HCT116 (cell line): ENCODE measurements around the gene ABHD11. TPM values are rescaled to one million over a fixed set of nuclear protein-coding genes. Genes with fewer than 3 reads are reported as not detected.

Experiments used
- ATAC-seq: fragments of 200-7000 bp; cut with Tn5 transposase; 2 replicates; pipeline ENCODE4 v1.9.1; 2020; ENCODE audit warnings: mild to moderate bottlenecking, moderate library complexity
- BruUV-seq: library from RNA; stranded (reverse); fragments of 400-500 nt; replicated peaks from 2 replicates; lab custom pipeline; 2021; lab: Mats Ljungman, UMichigan
- CTCF ChIA-PET: fragments of 300-600 bp; sonication (Branson Sonifier 250); formaldehyde crosslinking; loops from one replicate; lab custom pipeline; 2021; ENCODE audit warnings: antibody characterized with exemption; lab: Charles Lee
- POLR2A ChIA-PET: fragments of 300-600, 350-600 bp; sonication (Branson Sonifier 250); formaldehyde crosslinking; loops from one replicate; lab custom pipeline; 2021; ENCODE audit warnings: antibody characterized with exemption; lab: Charles Lee
- RAD21 ChIA-PET, 2 experiments: fragments of 300-600 bp; sonication (Branson Sonifier 250); formaldehyde crosslinking; loops; one replicate each; lab custom pipeline; 2023; ENCODE audit warnings: low total read pairs in 2 of 2; ENCODE audit not compliant: uncharacterized antibody in 2 of 2, unreplicated experiment in 2 of 2, low non-redundant PET in 1 of 2; lab: Charles Lee
- DNase-seq: peaks from one replicate; pipeline ENCODE4 v3.0.0-alpha.2; 2010; ENCODE audit warnings: low read depth, low spot score
- H2AFZ ChIP-seq: fragments of 200-600 bp; shearing (Covaris generic), sonication (generic); 2 replicates; pipeline ENCODE4 v1.6.1; 2017; ENCODE audit warnings: low read depth, mixed run types, mixed read lengths, antibody characterized with exemption, low read length; ENCODE audit not compliant: poor library complexity, severe bottlenecking
- H3K27ac ChIP-seq: 2 replicates; pipeline ENCODE4 v1.5.1; 2012; ENCODE audit warnings: low read depth, low read length
- H3K27me3 ChIP-seq: fragments of 200-600 bp; sonication (generic); 2 replicates; pipeline ENCODE4 v1.6.1; 2016; ENCODE audit warnings: mixed run types, low read length, mixed read lengths; ENCODE audit not compliant: insufficient read depth
- H3K36me3 ChIP-seq, 2 experiments: fragments of 200-500 bp in 1 of 2; fragments of 200-600 bp in 1 of 2; sonication (Bioruptor generic) in 1 of 2; sonication (generic) in 1 of 2; 2 replicates each; pipeline versions ENCODE4 v1.5.1 to v1.6.1; 2014 to 2016; ENCODE audit warnings: low read length in 2 of 2, inconsistent platforms in 1 of 2, mixed read lengths in 1 of 2, mixed run types in 1 of 2; ENCODE audit not compliant: insufficient read depth in 2 of 2, control insufficient read depth in 1 of 2
- H3K4me1 ChIP-seq, 2 experiments: fragments of 200-600 bp in 1 of 2; sonication (generic) in 1 of 2; 2 replicates each; pipeline versions ENCODE4 v1.5.1 to v1.6.1; 2012 to 2017; ENCODE audit warnings: low read length in 2 of 2, inconsistent platforms in 1 of 2, mild to moderate bottlenecking in 1 of 2, mixed read lengths in 1 of 2, mixed run types in 1 of 2, moderate library complexity in 1 of 2; ENCODE audit not compliant: insufficient read depth in 2 of 2, control insufficient read depth in 1 of 2
- H3K4me2 ChIP-seq: fragments of 200-600 bp; sonication (generic); 2 replicates; pipeline ENCODE4 v1.6.1; 2017; ENCODE audit warnings: mixed run types, low read length, mixed read lengths
- H3K4me3 ChIP-seq, 2 experiments: fragments of 200-600 bp in 1 of 2; sonication (generic) in 1 of 2; replicated peaks in 1 of 2; 2 replicates each; pipeline ENCODE4 v1.5.1; 2011 to 2016; ENCODE audit warnings: low read length in 2 of 2, control low read depth in 1 of 2, low read depth in 1 of 2, mild to moderate bottlenecking in 1 of 2, mixed read lengths in 1 of 2, mixed run types in 1 of 2
- H3K79me2 ChIP-seq: fragments of 200-600 bp; sonication (generic); 2 replicates; pipeline ENCODE4 v1.6.1; 2017; ENCODE audit warnings: mild to moderate bottlenecking, mixed run types, low read length, moderate library complexity, mixed read lengths; ENCODE audit not compliant: insufficient read depth
- H3K9ac ChIP-seq: fragments of 200-600 bp; sonication (generic); 2 replicates; pipeline ENCODE4 v1.6.1; 2016; ENCODE audit warnings: low read length, mixed read lengths
- H3K9me2 ChIP-seq: fragments of 200-600 bp; sonication (generic), shearing (Covaris generic); 2 replicates; pipeline ENCODE4 v1.6.1; 2017; ENCODE audit warnings: mixed run types, mild to moderate bottlenecking, moderate library complexity; ENCODE audit not compliant: insufficient read depth
- H3K9me3 ChIP-seq, 2 experiments: fragments of 200-500 bp in 1 of 2; fragments of 200-600 bp in 1 of 2; sonication (Bioruptor generic) in 1 of 2; sonication (generic) in 1 of 2; 2 replicates each; pipeline ENCODE4 v1.6.1; 2014 to 2017; ENCODE audit warnings: low read length in 2 of 2, mixed read lengths in 2 of 2, inconsistent platforms in 1 of 2, low read depth in 1 of 2, mild to moderate bottlenecking in 1 of 2, mixed run types in 1 of 2, moderate library complexity in 1 of 2; ENCODE audit not compliant: control insufficient read depth in 1 of 2, insufficient read depth in 1 of 2
- H4K20me1 ChIP-seq: fragments of 200-600 bp; sonication (generic), shearing (Covaris generic); 2 replicates; pipeline ENCODE4 v1.6.1; 2017; ENCODE audit warnings: mixed run types, mild to moderate bottlenecking, moderate library complexity; ENCODE audit not compliant: insufficient read depth
- CBX3 ChIP-seq: IDR thresholded peaks from 2 replicates; pipeline ENCODE4 v1.6.1; 2012; ENCODE audit warnings: low read depth
- CTCF ChIP-seq, 3 experiments: fragments of 200-600 bp in 1 of 3; sonication (generic) in 1 of 3; IDR thresholded peaks in 2 of 3; conservative IDR thresholded peaks in 1 of 3; 2 replicates each; pipeline ENCODE4 v1.5.1; 2012 to 2017; ENCODE audit warnings: low read depth in 2 of 3, low read length in 2 of 3, antibody characterized with exemption in 1 of 3, borderline replicate concordance in 1 of 3, control low read depth in 1 of 3, mild to moderate bottlenecking in 1 of 3, mixed read lengths in 1 of 3, mixed run types in 1 of 3, moderate library complexity in 1 of 3; ENCODE audit not compliant: insufficient read depth in 1 of 3
- ELF1 ChIP-seq: IDR thresholded peaks from 2 replicates; pipeline ENCODE4 v1.6.1; 2012; ENCODE audit warnings: low read depth, borderline replicate concordance
- EZH2 ChIP-seq: fragments of 200-600 bp; sonication (generic); IDR thresholded peaks from 2 replicates; pipeline ENCODE4 v1.6.1; 2017; ENCODE audit warnings: antibody characterized with exemption, mixed run types
- POLR2AphosphoS5 ChIP-seq: IDR thresholded peaks from 2 replicates; pipeline ENCODE4 v1.6.1; 2011; ENCODE audit warnings: mild to moderate bottlenecking, low read depth, low read length, moderate library complexity
- RAD21 ChIP-seq: IDR thresholded peaks from 2 replicates; pipeline ENCODE4 v1.6.1; 2012; ENCODE audit warnings: low read depth, mild to moderate bottlenecking
- REST ChIP-seq: IDR thresholded peaks from 2 replicates; pipeline ENCODE4 v1.6.1; 2012; ENCODE audit warnings: low read depth
- SRF ChIP-seq: IDR thresholded peaks from 2 replicates; pipeline ENCODE4 v1.6.1; 2012; ENCODE audit warnings: low read depth
- TCF7L2 ChIP-seq: IDR thresholded peaks from 2 replicates; pipeline ENCODE4 v1.7.0; 2011; ENCODE audit warnings: borderline replicate concordance, inconsistent platforms; ENCODE audit not compliant: insufficient read depth, insufficient read length; ENCODE audit errors: extremely low read depth
- ZBTB33 ChIP-seq: IDR thresholded peaks from 2 replicates; pipeline ENCODE4 v1.6.1; 2011; ENCODE audit warnings: mild to moderate bottlenecking, low read length, moderate library complexity; ENCODE audit not compliant: insufficient replicate concordance; ENCODE audit errors: extremely low read depth
- intact Hi-C: fragments of 100-400 bp; cut with micrococcal nuclease; formaldehyde crosslinking; loops from 2 replicates; pipeline ENCODE4 v1.10.0; 2022
- total RNA-seq: library from RNA; stranded (reverse); gene quantifications from one replicate; pipeline ENCODE4 v1.2.1, GENCODE V29; 2021; ENCODE audit not compliant: unreplicated experiment

ABHD11 gene
- total RNA-seq, 1 experiment from 2014 or later: 69.8 TPM

GRCh38 chr7:73703225-73703624 is 35.4 kb downstream of the ABHD11 start:
- Histone ChIP-seq H3K36me3 (peaks cover 26 to 43% of the 10 kb centered on the region in 2 experiments; a peak in 3 of 4 replicates), H3K79me2 (peaks cover 8% of the 10 kb centered on the region; the same call in 1 of the 2 replicates), H3K9ac (no peak overlapping the region), H4K20me1 (0 out of 2 replicates have a peak, but pooled peaks cover 3% of the 10 kb centered on the region), H3K4me3 (no peak overlapping the region)
- no peak for DNase-seq
- BruUV-seq: no TSS peak
- intact Hi-C loops: no loop called here
- no peak for ATAC-seq
- TF ChIP-seq CTCF (IDR thresholded peaks at IDR 0.05 in 2 of 3, conservative IDR thresholded peaks at IDR 0.05 in 1 of 3; ENCODE audit: borderline replicate concordance in 1 of 3, insufficient read depth in 1 of 3, low read depth in 2 of 3, low read length in 2 of 3) (no peak), TCF7L2 (no peak), CBX3 (no peak), ZBTB33 (no peak), RAD21 (no peak), SRF (no peak), EZH2 (no peak), ELF1 (no peak), POLR2AphosphoS5 (no peak), REST (no peak)
- TF ChIP-seq, all 23 proteins: peak for 0
- Histone ChIP-seq H3K27me3 (no peaks in the 10 kb centered on the region), H3K9me3 (no peaks in the 10 kb centered on the region), H3K9me2 (no peaks in the 10 kb centered on the region), H2AFZ (no peak overlapping the region), H3K27ac (no peak overlapping the region), H3K4me1 (peaks cover 32 to 57% of the 10 kb centered on the region in 2 experiments), H3K4me2 (no peak overlapping the region)
- RAD21 ChIA-PET: interaction anchor here (0.8 to 1.2 kb wide), 2 partner anchors 18 to 22 kb away, joined by 3 read pairs; no protein-coding TSS in a partner anchor
- POLR2A ChIA-PET: no interaction called here
- CTCF ChIA-PET: no interaction called here
